Bronchial epithelial cell (primary cell): ENCODE data around the gene TMEM131. TPM values are rescaled to one million over a fixed set of nuclear protein-coding genes. Genes with fewer than 3 reads are reported as not detected.

ENCODE experiments used
- DNase-seq: peaks from one replicate; pipeline ENCODE4 v3.0.0-alpha.2; 2010; ENCODE audit warnings: low read depth
- FAIRE-seq: peaks from 2 replicates; lab custom pipeline; 2011; peaks lifted over from hg19 to GRCh38; lab: Jason Lieb, UNC
- H3K27me3 ChIP-seq: 2 replicates; pipeline ENCODE4 v1.5.1; 2011; ENCODE audit warnings: low read length; ENCODE audit not compliant: control insufficient read depth, insufficient read depth
- H3K36me3 ChIP-seq: 2 replicates; pipeline ENCODE4 v1.5.1; 2011; ENCODE audit warnings: low read length; ENCODE audit not compliant: control insufficient read depth, insufficient read depth
- H3K4me3 ChIP-seq: 2 replicates; pipeline ENCODE4 v1.5.1; 2011; ENCODE audit warnings: mild to moderate bottlenecking, low read depth, low read length, control low read depth
- total RNA-seq: library from RNA; depleted of rRNA; stranded (reverse); fragments of >200 nt; gene quantifications from 2 replicates; pipeline ENCODE4 v1.2.1, GENCODE V29; 2014
- TF ChIP-seq, protein P1 (sequence below): IDR thresholded peaks from 2 replicates; pipeline ENCODE4 v1.5.1; 2011; ENCODE audit warnings: mild to moderate bottlenecking, moderate library complexity, low read length, control low read depth, inconsistent platforms; ENCODE audit not compliant: insufficient read depth, severe bottlenecking

TMEM131 gene
- total RNA-seq, 1 donor from 2014 or later = 14.0 TPM

GRCh38 chr2:97735161-97735561 lies 260.6 kb downstream of the TMEM131 start:
- no peak for DNase-seq
- TF ChIP-seq, protein P1, sequence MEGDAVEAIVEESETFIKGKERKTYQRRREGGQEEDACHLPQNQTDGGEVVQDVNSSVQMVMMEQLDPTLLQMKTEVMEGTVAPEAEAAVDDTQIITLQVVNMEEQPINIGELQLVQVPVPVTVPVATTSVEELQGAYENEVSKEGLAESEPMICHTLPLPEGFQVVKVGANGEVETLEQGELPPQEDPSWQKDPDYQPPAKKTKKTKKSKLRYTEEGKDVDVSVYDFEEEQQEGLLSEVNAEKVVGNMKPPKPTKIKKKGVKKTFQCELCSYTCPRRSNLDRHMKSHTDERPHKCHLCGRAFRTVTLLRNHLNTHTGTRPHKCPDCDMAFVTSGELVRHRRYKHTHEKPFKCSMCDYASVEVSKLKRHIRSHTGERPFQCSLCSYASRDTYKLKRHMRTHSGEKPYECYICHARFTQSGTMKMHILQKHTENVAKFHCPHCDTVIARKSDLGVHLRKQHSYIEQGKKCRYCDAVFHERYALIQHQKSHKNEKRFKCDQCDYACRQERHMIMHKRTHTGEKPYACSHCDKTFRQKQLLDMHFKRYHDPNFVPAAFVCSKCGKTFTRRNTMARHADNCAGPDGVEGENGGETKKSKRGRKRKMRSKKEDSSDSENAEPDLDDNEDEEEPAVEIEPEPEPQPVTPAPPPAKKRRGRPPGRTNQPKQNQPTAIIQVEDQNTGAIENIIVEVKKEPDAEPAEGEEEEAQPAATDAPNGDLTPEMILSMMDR = no peak
- Histone ChIP-seq H3K36me3 (no peaks in the 10 kb centered on the region), H3K4me3 (no peak overlapping the region), H3K27me3 (no peaks in the 10 kb centered on the region)
- FAIRE-seq = no peak

- no peak for FAIRE-seq
- no peak overlapping the region for H3K4me3 ChIP-seq
- TF ChIP-seq, protein P1 = no peak
- H3K27me3 ChIP-seq = no peaks in the 10 kb centered on the region
- H3K36me3 ChIP-seq = no peaks in the 10 kb centered on the region
- DNase-seq = no peak
Measured at GRCh38 chr2:97734061-97735051, 261.4 kb downstream of the TMEM131 start.

- no peak for DNase-seq
- FAIRE-seq = no peak
- Histone ChIP-seq H3K36me3 (no peaks in the 10 kb centered on the region), H3K4me3 (no peak overlapping the region), H3K27me3 (no peaks in the 10 kb centered on the region)
- TF ChIP-seq, protein P1 = no peak
Measured at GRCh38 chr2:97733341-97734035, 262.3 kb downstream of the TMEM131 start.

- FAIRE-seq (no peak), DNase-seq (no peak)
- H3K27me3 ChIP-seq = no peaks in the 10 kb centered on the region
- H3K4me3 ChIP-seq = no peak overlapping the region
- TF ChIP-seq, protein P1 = no peak
- H3K36me3 ChIP-seq = no peaks in the 10 kb centered on the region
Measured at GRCh38 chr2:97732436-97733340, 263.1 kb downstream of the TMEM131 start.

DNA sequence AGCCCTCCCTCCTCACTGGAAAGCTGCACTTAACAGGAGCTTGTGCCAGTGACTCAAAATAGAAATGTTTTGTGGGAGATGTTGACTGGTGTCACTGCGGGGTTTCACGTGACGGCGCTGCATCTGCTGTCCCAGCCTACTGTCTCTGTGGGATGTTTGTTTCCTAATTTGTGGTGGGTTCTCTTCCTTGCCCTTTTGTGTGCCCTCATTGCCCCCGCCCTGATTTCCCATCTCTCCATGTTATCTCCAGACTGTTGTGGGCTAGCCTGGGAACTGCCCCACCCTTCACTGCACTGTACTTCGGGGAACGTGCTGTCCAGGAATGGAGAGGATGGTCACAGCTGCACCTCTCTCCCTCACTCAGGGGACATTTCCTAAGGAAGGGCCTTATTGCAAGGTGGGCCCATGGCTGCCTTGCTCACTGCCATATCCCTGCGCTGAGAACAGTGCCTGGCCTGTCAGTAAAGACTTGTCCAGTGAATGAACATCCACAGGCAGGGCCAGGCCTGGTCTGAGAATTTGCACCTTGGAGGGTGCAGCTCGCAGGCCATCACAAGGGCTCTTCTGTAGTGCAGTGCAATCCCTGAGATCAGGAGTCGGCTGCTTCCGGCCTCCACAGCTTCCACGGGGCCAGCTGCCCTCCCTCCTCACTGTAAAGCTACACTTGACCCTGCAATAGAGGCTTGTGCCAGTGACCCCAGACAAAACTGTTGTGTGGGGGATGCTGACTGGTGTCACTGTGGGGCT lies 264.3 kb downstream of the TMEM131 start:
- FAIRE-seq = no peak
- DNase-seq = no peak
- Histone ChIP-seq H3K27me3 (no peaks in the 10 kb centered on the region), H3K36me3 (no peaks in the 10 kb centered on the region), H3K4me3 (no peak overlapping the region)
- TF ChIP-seq, protein P1 = no peak
